Neural progenitor cell (in vitro differentiated cells): Measurements from ENCODE around the gene ATP11C. TPM values are rescaled to one million over a fixed set of nuclear protein-coding genes. Genes with fewer than 3 reads are reported as not detected.
A peak's percentile ranks its signal among the peaks of the same experiment; 100 is the strongest.

Experiments used
- DNase-seq: peaks from one replicate; pipeline ENCODE4 v3.0.0-alpha.2; 2016; ENCODE audit warnings: low spot score
- H2AFZ ChIP-seq: fragments of 200-600 bp; sonication (generic); replicated peaks from 2 replicates; pipeline ENCODE4 v1.6.1; 2016; ENCODE audit warnings: antibody characterized with exemption
- H3F3A ChIP-seq: fragments of 200-600 bp; sonication (generic); 2 replicates; pipeline ENCODE4 v1.6.1; 2016; ENCODE audit warnings: antibody characterized with exemption, low read depth
- H3K27ac ChIP-seq: fragments of 200-600 bp; sonication (generic); 2 replicates; pipeline ENCODE4 v1.5.1; 2016; ENCODE audit warnings: mild to moderate bottlenecking
- H3K27me3 ChIP-seq: fragments of 200-600 bp; sonication (generic); 2 replicates; pipeline ENCODE4 v1.6.1; 2016; ENCODE audit warnings: mild to moderate bottlenecking, moderate library complexity
- H3K36me3 ChIP-seq: fragments of 200-600 bp; sonication (generic); 2 replicates; pipeline ENCODE4 v1.5.1; 2016
- H3K4me1 ChIP-seq: fragments of 200-600 bp; sonication (generic); 2 replicates; pipeline ENCODE4 v1.6.1; 2016; ENCODE audit warnings: mixed run types
- H3K4me2 ChIP-seq: fragments of 200-600 bp; sonication (generic); 2 replicates; pipeline ENCODE4 v1.6.1; 2016
- H3K4me3 ChIP-seq: fragments of 200-600 bp; sonication (generic); 2 replicates; pipeline ENCODE4 v1.5.1; 2016
- H3K79me2 ChIP-seq: fragments of 200-600 bp; sonication (generic); 2 replicates; pipeline ENCODE4 v1.6.1; 2016; ENCODE audit warnings: low read depth
- H3K9ac ChIP-seq: fragments of 200-600 bp; sonication (generic); 2 replicates; pipeline ENCODE4 v1.6.1; 2016
- H3K9me3 ChIP-seq: fragments of 200-600 bp; sonication (generic); 2 replicates; pipeline ENCODE4 v1.5.1; 2016; ENCODE audit warnings: low read depth
- H4K20me1 ChIP-seq: fragments of 200-600 bp; sonication (generic); 2 replicates; pipeline ENCODE4 v1.6.1; 2016; ENCODE audit warnings: low read depth
- H3K27ac Mint-ChIP-seq: 3 replicates; pipeline ENCODE4 v1.8.0; 2021; ENCODE audit warnings: mixed read lengths
- H3K27me3 Mint-ChIP-seq: 2 replicates; pipeline ENCODE4 v1.8.0; 2022; ENCODE audit warnings: low read depth, mild to moderate bottlenecking, inconsistent platforms, moderate library complexity, mixed read lengths; ENCODE audit not compliant: insufficient read depth
- H3K36me3 Mint-ChIP-seq: 3 replicates; pipeline ENCODE4 v1.8.0; 2021; ENCODE audit warnings: mixed read lengths
- H3K4me1 Mint-ChIP-seq: 3 replicates; pipeline ENCODE4 v1.8.0; 2021; ENCODE audit warnings: mixed read lengths
- H3K4me3 Mint-ChIP-seq: 3 replicates; pipeline ENCODE4 v1.8.0; 2021; ENCODE audit warnings: mild to moderate bottlenecking, moderate library complexity, mixed read lengths
- H3K9me3 Mint-ChIP-seq: 3 replicates; pipeline ENCODE4 v1.8.0; 2020; ENCODE audit warnings: mixed read lengths
- CTCF ChIP-seq: fragments of 200-600 bp; sonication (generic); IDR thresholded peaks from 2 replicates; pipeline ENCODE4 v1.5.1; 2017; ENCODE audit warnings: antibody characterized with exemption, mild to moderate bottlenecking
- EZH2 ChIP-seq: fragments of 200-600 bp; sonication (generic); IDR thresholded peaks from 2 replicates; pipeline ENCODE4 v1.6.1; 2017; ENCODE audit warnings: antibody characterized with exemption, mild to moderate bottlenecking, moderate library complexity
- EZH2phosphoT487 ChIP-seq: fragments of 200-600 bp; sonication (generic); IDR thresholded peaks from 2 replicates; pipeline ENCODE4 v1.6.1; 2017; ENCODE audit warnings: antibody characterized with exemption
- total RNA-seq: library from RNA; depleted of rRNA; stranded (reverse); fragments of >200 nt; gene quantifications from 2 replicates; pipeline ENCODE4 v1.2.3, GENCODE V29; 2015; ENCODE audit warnings: low replicate concordance

The ATP11C gene
- total RNA-seq, 1 donor from 2014 or later = 68.0 TPM

- Mint-ChIP-seq H3K27ac (no peak overlapping the region), H3K36me3 (no peaks in the 10 kb centered on the region), H3K4me3 (no peak overlapping the region), H3K9me3 (no peaks in the 10 kb centered on the region), H3K4me1 (peaks cover 39% of the 10 kb centered on the region), H3K27me3 (no peaks in the 10 kb centered on the region)
- Histone ChIP-seq H3F3A (peaks cover 9% of the 10 kb centered on the region), H3K9me3 (no peaks in the 10 kb centered on the region), H3K27me3 (no peaks in the 10 kb centered on the region), H2AFZ (no peak overlapping the region), H4K20me1 (no peaks in the 10 kb centered on the region), H3K79me2 (peaks cover 33% of the 10 kb centered on the region), H3K36me3 (no peaks in the 10 kb centered on the region), H3K9ac (no peak overlapping the region), H3K4me1 (peaks cover 47% of the 10 kb centered on the region), H3K4me3 (no peak overlapping the region), H3K27ac (no peak overlapping the region), H3K4me2 (peak overlapping the region; percentile 22)
- no peak for DNase-seq
- TF ChIP-seq EZH2phosphoT487 (no peak), CTCF (no peak), EZH2 (no peak)
Observed at GRCh38 chrX:139832718-139833309, 100.0 kb downstream of the ATP11C start.

GRCh38 chrX:139831675-139832456 is 101.0 kb downstream of the ATP11C start:
- Histone ChIP-seq H2AFZ (no peak overlapping the region), H3K4me2 (peak overlapping the region; percentile 22), H3K9ac (no peak overlapping the region), H3K79me2 (peaks cover 33% of the 10 kb centered on the region), H3K9me3 (no peaks in the 10 kb centered on the region), H4K20me1 (no peaks in the 10 kb centered on the region), H3K27ac (peak overlapping the region; percentile 39), H3K36me3 (no peaks in the 10 kb centered on the region), H3K27me3 (no peaks in the 10 kb centered on the region), H3K4me1 (peaks cover 53% of the 10 kb centered on the region), H3K4me3 (peak overlapping the region; percentile 6), H3F3A (peaks cover 9% of the 10 kb centered on the region)
- peak; percentile 18 for DNase-seq
- no peak overlapping the region for H3K4me3 Mint-ChIP-seq
- H3K27me3 Mint-ChIP-seq = no peaks in the 10 kb centered on the region
- H3K27ac Mint-ChIP-seq = peak overlapping the region; percentile 57
- TF ChIP-seq EZH2phosphoT487 = no peak
- no peak for TF ChIP-seq EZH2
- TF ChIP-seq CTCF = no peak
- H3K4me1 Mint-ChIP-seq = peaks cover 44% of the 10 kb centered on the region
- H3K9me3 Mint-ChIP-seq = no peaks in the 10 kb centered on the region
- H3K36me3 Mint-ChIP-seq = no peaks in the 10 kb centered on the region

GRCh38 chrX:139831017-139831416 is 101.8 kb downstream of the ATP11C start:
- H4K20me1 ChIP-seq = no peaks in the 10 kb centered on the region
- H2AFZ ChIP-seq = no peak overlapping the region
- no peaks in the 10 kb centered on the region for H3K36me3 Mint-ChIP-seq
- no peak overlapping the region for H3K27ac ChIP-seq
- no peak overlapping the region for H3K4me3 Mint-ChIP-seq
- no peak for TF ChIP-seq EZH2phosphoT487
- no peak for TF ChIP-seq EZH2
- no peak for TF ChIP-seq CTCF
- H3K9me3 ChIP-seq = no peaks in the 10 kb centered on the region
- no peak for DNase-seq
- no peaks in the 10 kb centered on the region for H3K27me3 Mint-ChIP-seq
- H3K27me3 ChIP-seq = no peaks in the 10 kb centered on the region
- H3K27ac Mint-ChIP-seq = no peak overlapping the region
- peaks cover 33% of the 10 kb centered on the region for H3K79me2 ChIP-seq
- H3K4me2 ChIP-seq = peak overlapping the region; percentile 22
- H3K4me3 ChIP-seq = peak overlapping the region; percentile 6
- H3K36me3 ChIP-seq = no peaks in the 10 kb centered on the region
- H3K9ac ChIP-seq = no peak overlapping the region
- H3K4me1 ChIP-seq = peaks cover 62% of the 10 kb centered on the region
- H3K9me3 Mint-ChIP-seq = no peaks in the 10 kb centered on the region
- H3F3A ChIP-seq = peaks cover 9% of the 10 kb centered on the region
- H3K4me1 Mint-ChIP-seq = peaks cover 53% of the 10 kb centered on the region
